GM23338 (cell line): Measurements from ENCODE around the gene ALDH16A1. TPM values are rescaled to one million over a fixed set of nuclear protein-coding genes. Genes with fewer than 3 reads are reported as not detected.
A peak's percentile ranks its signal among the peaks of the same experiment; 100 is the strongest.

Experiments used
- ATAC-seq: fragments of 200-7000 bp; cut with Tn5 transposase; 3 replicates; pipeline ENCODE4 v1.9.1; 2020
- DNase-seq: peaks from one replicate; pipeline ENCODE4 v3.0.0-alpha.2; 2015; ENCODE audit warnings: low spot score
- H2AFZ ChIP-seq: fragments of 200-600 bp; sonication (generic); 2 replicates; pipeline ENCODE4 v1.8.0; 2016; ENCODE audit warnings: antibody characterized with exemption, mild to moderate bottlenecking, moderate library complexity
- H3F3A ChIP-seq: fragments of 200-600 bp; sonication (generic); replicated peaks from 2 replicates; pipeline ENCODE4 v1.8.0; 2017; ENCODE audit warnings: antibody characterized with exemption, mixed run types, low read depth
- H3K27ac ChIP-seq: fragments of 200-600 bp; sonication (generic); 2 replicates; pipeline ENCODE4 v1.6.1; 2016; ENCODE audit warnings: low read depth
- H3K27me3 ChIP-seq: fragments of 200-600 bp; sonication (generic); 2 replicates; pipeline ENCODE4 v1.8.0; 2016; ENCODE audit warnings: mild to moderate bottlenecking, mixed run types, moderate library complexity; ENCODE audit not compliant: insufficient read depth
- H3K36me3 ChIP-seq: fragments of 200-600 bp; sonication (generic); 2 replicates; pipeline ENCODE4 v1.8.0; 2016; ENCODE audit warnings: mild to moderate bottlenecking; ENCODE audit not compliant: insufficient read depth
- H3K4me1 ChIP-seq: fragments of 200-600 bp; sonication (generic); 2 replicates; pipeline ENCODE4 v1.8.0; 2016; ENCODE audit warnings: mild to moderate bottlenecking, moderate library complexity; ENCODE audit not compliant: insufficient read depth
- H3K4me2 ChIP-seq: fragments of 200-600 bp; sonication (generic); 2 replicates; pipeline ENCODE4 v1.7.1; 2017; ENCODE audit warnings: mixed run types
- H3K4me3 ChIP-seq: fragments of 200-600 bp; sonication (generic); 2 replicates; pipeline ENCODE4 v1.6.1; 2016; ENCODE audit warnings: mixed run types
- H3K79me2 ChIP-seq: fragments of 200-600 bp; sonication (generic); replicated peaks from 2 replicates; pipeline ENCODE4 v1.8.0; 2017; ENCODE audit warnings: mild to moderate bottlenecking; ENCODE audit not compliant: insufficient read depth
- H3K9me2 ChIP-seq: fragments of 200-600 bp; sonication (generic); 2 replicates; pipeline ENCODE4 v1.8.0; 2017; ENCODE audit not compliant: insufficient read depth
- H4K20me1 ChIP-seq: fragments of 200-600 bp; sonication (generic); replicated peaks from 2 replicates; pipeline ENCODE4 v1.8.0; 2017; ENCODE audit warnings: mild to moderate bottlenecking; ENCODE audit not compliant: insufficient read depth
- H3K27ac Mint-ChIP-seq: 2 replicates; pipeline ENCODE4 v1.8.0; 2020; ENCODE audit warnings: inconsistent platforms, mild to moderate bottlenecking, moderate library complexity, mixed read lengths
- H3K27me3 Mint-ChIP-seq: 3 replicates; pipeline ENCODE4 v1.8.0; 2022; ENCODE audit warnings: low read depth, mild to moderate bottlenecking, moderate library complexity, mixed read lengths, inconsistent platforms; ENCODE audit not compliant: insufficient read depth, poor library complexity
- H3K36me3 Mint-ChIP-seq: 3 replicates; pipeline ENCODE4 v1.8.0; 2021; ENCODE audit warnings: low read depth, mild to moderate bottlenecking, inconsistent platforms, moderate library complexity, mixed read lengths
- H3K4me1 Mint-ChIP-seq: 3 replicates; pipeline ENCODE4 v1.8.0; 2020; ENCODE audit warnings: mild to moderate bottlenecking, inconsistent platforms, mixed read lengths
- H3K4me3 Mint-ChIP-seq: 3 replicates; pipeline ENCODE4 v1.8.0; 2021; ENCODE audit warnings: moderate library complexity, mild to moderate bottlenecking, inconsistent platforms, mixed read lengths
- H3K9me3 Mint-ChIP-seq: 3 replicates; pipeline ENCODE4 v1.8.0; 2020; ENCODE audit warnings: moderate library complexity, mild to moderate bottlenecking, inconsistent platforms, mixed read lengths
- CREB1 ChIP-seq: fragments of 250-450 bp; sonication (Bioruptor Pico); IDR thresholded peaks from 2 replicates; pipeline ENCODE4 v1.5.0; 2020; ENCODE audit warnings: low read depth, mild to moderate bottlenecking, moderate library complexity
- CTCF ChIP-seq, 2 experiments: fragments of 200-600 bp in 1 of 2; sonication (generic) in 1 of 2; conservative IDR thresholded peaks; 2 replicates each; pipeline versions ENCODE4 v1.5.1 to v1.6.1; 2016 to 2017; ENCODE audit warnings: antibody characterized with exemption in 2 of 2, low read depth in 2 of 2, mild to moderate bottlenecking in 2 of 2, moderate library complexity in 1 of 2
- ETS1 ChIP-seq: IDR thresholded peaks from 2 replicates; pipeline ENCODE4 v1.6.1; 2016; ENCODE audit warnings: antibody characterized with exemption
- EZH2 ChIP-seq: fragments of 200-600 bp; sonication (generic); IDR thresholded peaks from one replicate; pipeline ENCODE4 v1.8.0; 2017; ENCODE audit warnings: antibody characterized with exemption, mild to moderate bottlenecking, low read depth; ENCODE audit not compliant: unreplicated experiment
- EZH2phosphoT487 ChIP-seq: fragments of 200-600 bp; sonication (generic); IDR thresholded peaks from one replicate; pipeline ENCODE4 v1.8.1; 2018; ENCODE audit warnings: antibody characterized with exemption; ENCODE audit not compliant: unreplicated experiment
- JUNB ChIP-seq: IDR thresholded peaks from one replicate; pipeline ENCODE4 v1.6.1; 2016; ENCODE audit warnings: antibody characterized with exemption; ENCODE audit not compliant: unreplicated experiment
- NANOG ChIP-seq: IDR thresholded peaks from 2 replicates; pipeline ENCODE4 v1.6.1; 2016; ENCODE audit warnings: antibody characterized with exemption, borderline replicate concordance
- POLR2AphosphoS5 ChIP-seq: IDR thresholded peaks from 2 replicates; pipeline ENCODE4 v1.6.1; 2016; ENCODE audit warnings: antibody characterized with exemption, low read depth
- REST ChIP-seq: IDR thresholded peaks from one replicate; pipeline ENCODE4 v1.6.1; 2018; ENCODE audit warnings: antibody characterized with exemption; ENCODE audit not compliant: unreplicated experiment
- STAT1 ChIP-seq: IDR thresholded peaks from one replicate; pipeline ENCODE4 v1.6.1; 2016; ENCODE audit warnings: antibody characterized with exemption; ENCODE audit not compliant: unreplicated experiment
- ZNF331 ChIP-seq: fragments of 250-450 bp; sonication (Bioruptor Pico); IDR thresholded peaks from 2 replicates; pipeline ENCODE4 v1.5.0; 2020; ENCODE audit warnings: low read depth, mild to moderate bottlenecking, moderate library complexity
- polyA plus RNA-seq: library from polyadenylated mRNA; unstranded; fragments of >200 nt; fragmentation: Nextera tagmentation; extraction: Ambion mirVana; gene quantifications from 2 replicates; pipeline ENCODE4 v1.2.1, GENCODE V29; 2016
- total RNA-seq: library from RNA; depleted of rRNA; stranded (reverse); fragments of >200 nt; shearing (Covaris generic); gene quantifications from 2 replicates; pipeline ENCODE4 v1.2.3, GENCODE V29; 2014

Gene ALDH16A1
- total and polyA plus RNA-seq, 2 experiments from 2014 or later, result 16.8 to 57.3 TPM

GRCh38 chr19:49491030-49491803 is 38.2 kb downstream of the ALDH16A1 start:
- H3K9me3 Mint-ChIP-seq, result peaks cover 18% of the 10 kb centered on the region
- H3K4me3 Mint-ChIP-seq, result peak overlapping the region; percentile 98
- H3K36me3 Mint-ChIP-seq, result peaks cover 65% of the 10 kb centered on the region
- ATAC-seq, result no peak
- no peak overlapping the region for H3K4me2 ChIP-seq
- peaks cover 31% of the 10 kb centered on the region for H3K79me2 ChIP-seq
- peaks cover 23% of the 10 kb centered on the region for H4K20me1 ChIP-seq
- peak overlapping the region; percentile 100 for H3K27ac ChIP-seq
- no peak for TF ChIP-seq NANOG
- no peak for TF ChIP-seq ZNF331 (CRISPR knock-in tag)
- TF ChIP-seq EZH2phosphoT487, result no peak
- H3K9me2 ChIP-seq, result no peaks in the 10 kb centered on the region
- no peaks in the 10 kb centered on the region for H3K27me3 ChIP-seq
- H3K4me3 ChIP-seq, result no peak overlapping the region
- DNase-seq, result no peak
- peaks cover 72% of the 10 kb centered on the region for H3K27me3 Mint-ChIP-seq
- H3K36me3 ChIP-seq, result peaks cover 40% of the 10 kb centered on the region
- peaks cover 14% of the 10 kb centered on the region; the same call in 1 of the 2 replicates for H3K4me1 ChIP-seq
- H3F3A ChIP-seq, result peaks cover 75% of the 10 kb centered on the region
- H3K4me1 Mint-ChIP-seq, result peaks cover 13% of the 10 kb centered on the region; the same call in 2 of the 3 replicates
- H2AFZ ChIP-seq, result no peak overlapping the region
- H3K27ac Mint-ChIP-seq, result peak overlapping the region; percentile 95

GRCh38 chr19:49491804-49492572 is 39.0 kb downstream of the ALDH16A1 start:
- no peak for DNase-seq

More at GRCh38 chr19:49491804-49492572, 39.0 kb downstream of the ALDH16A1 start:
- H3F3A ChIP-seq, result peaks cover 76% of the 10 kb centered on the region
- Mint-ChIP-seq H3K4me3 (0 out of 3 replicates have a peak overlapping the region, but pooled peaks have one; percentile 27), H3K36me3 (peaks cover 72% of the 10 kb centered on the region), H3K4me1 (peaks cover 14% of the 10 kb centered on the region), H3K27ac (peak overlapping the region; percentile 87), H3K27me3 (peaks cover 78% of the 10 kb centered on the region), H3K9me3 (peaks cover 22% of the 10 kb centered on the region)
- H3K27me3 ChIP-seq, result no peaks in the 10 kb centered on the region
- H3K36me3 ChIP-seq, result peaks cover 40% of the 10 kb centered on the region
- no peaks in the 10 kb centered on the region for H3K9me2 ChIP-seq
- peaks cover 17% of the 10 kb centered on the region for H3K4me1 ChIP-seq
- H3K79me2 ChIP-seq, result peaks cover 38% of the 10 kb centered on the region
- H4K20me1 ChIP-seq, result peaks cover 23% of the 10 kb centered on the region
- no peak for ATAC-seq
- no peak overlapping the region for H3K4me2 ChIP-seq
- H3K4me3 ChIP-seq, result no peak overlapping the region
- no peak overlapping the region for H2AFZ ChIP-seq
- H3K27ac ChIP-seq, result peak overlapping the region; percentile 100
- TF ChIP-seq CREB1 (CRISPR knock-in tag) (no peak), JUNB (no peak), EZH2phosphoT487 (no peak), CTCF (conservative IDR thresholded peaks at IDR 0.05; ENCODE audit: low read depth in 2 of 2) (no peak), POLR2AphosphoS5 (no peak), REST (no peak), STAT1 (no peak), EZH2 (no peak), ZNF331 (CRISPR knock-in tag) (no peak), ETS1 (no peak)
